Stimulated activated CD8-positive, alpha-beta memory T cell treated with anti-CD3 and anti-CD28 coated beads, Interleukin-4, amount 100 ng/mL, for 1 hour (primary cell): ENCODE measurements around the gene TMEFF1.
"Not testable (repeated sequence)": the region's sequence is repeated elsewhere in the genome, so short reads cannot be mapped to it uniquely, and the experiment has no call there.

Experiments
- DNase-seq, 2 donors: peaks; one replicate each; pipeline ENCODE4 v3.0.0-alpha.2; 2020; ENCODE audit warnings: low read depth in 2 of 2, low spot score in 1 of 2

The TMEFF1 gene

GRCh38 chr9:100472788-100473275, at the start of gene TMEFF1:
Gene TMEFF1, plus strand, starts transcription at chr9:100473149. Its CDS starts 396 bp downstream, at chr9:100473545.
- DNase-seq = no peak

GRCh38 chr9:100425758-100426157, 47.2 kb upstream of the TMEFF1 start:
- DNase-seq = no peak

GRCh38 chr9:100426189-100426529, 46.8 kb upstream of the TMEFF1 start:
- no peak for DNase-seq

- DNase-seq = peak; percentile 2 to 21
These were observed 46.2 kb upstream of the TMEFF1 start, which contains the start of gene MSANTD3 for GRCh38 chr9:100426530-100427365. Gene MSANTD3, plus strand, starts transcription at chr9:100427143. Its CDS starts 14,796 bp downstream, at chr9:100441939.

GRCh38 chr9:100427366-100428263, 45.3 kb upstream of the TMEFF1 start:
- DNase-seq = no peak

- DNase-seq = no peak
These were observed 43.9 kb upstream of the TMEFF1 start for GRCh38 chr9:100428871-100429654.

- DNase-seq = no peak
These were observed 42.5 kb upstream of the TMEFF1 start for GRCh38 chr9:100430286-100430940.

- no peak for DNase-seq
These were observed 41.1 kb upstream of the TMEFF1 start for GRCh38 chr9:100431886-100432285.

GRCh38 chr9:100432736-100433135, 40.2 kb upstream of the TMEFF1 start:
- no peak for DNase-seq

- DNase-seq = no peak
These were observed 36.4 kb upstream of the TMEFF1 start for GRCh38 chr9:100436571-100436970.

- DNase-seq = peak; percentile 50 to 54
These were observed 34.8 kb upstream of the TMEFF1 start for GRCh38 chr9:100437860-100438805.

- no peak for DNase-seq
These were observed 32.9 kb upstream of the TMEFF1 start for GRCh38 chr9:100440071-100440470.

GRCh38 chr9:100440487-100440886, 32.5 kb upstream of the TMEFF1 start:
- DNase-seq = not testable (repeated sequence)

- no peak for DNase-seq
These were observed 31.0 kb upstream of the TMEFF1 start for GRCh38 chr9:100441911-100442361.

GRCh38 chr9:100443781-100444768, 28.9 kb upstream of the TMEFF1 start:
- DNase-seq = no peak

GRCh38 chr9:100445161-100445902, 27.6 kb upstream of the TMEFF1 start:
- no peak for DNase-seq

- no peak for DNase-seq
These were observed 26.9 kb upstream of the TMEFF1 start for GRCh38 chr9:100445903-100446549.
